Omental fat pad (tissue), 4 donors: ENCODE measurements around the gene MAGEA1. TPM values are rescaled to one million over a fixed set of nuclear protein-coding genes. Genes with fewer than 3 reads are reported as not detected.

Source experiments
- ATAC-seq: fragments of 150-250 bp; one replicate; pipeline ENCODE4 v1.9.1; 2016; ENCODE audit warnings: mild to moderate bottlenecking, moderate library complexity; ENCODE audit not compliant: low FRiP score
- DNase-seq: peaks from one replicate; pipeline ENCODE4 v3.0.0-alpha.2; 2019; ENCODE audit warnings: low spot score
- CTCF ChIP-seq, 3 donors: fragments of 450-650 bp; IDR thresholded peaks; one replicate each; pipeline ENCODE4 v1.5.1; 2016 to 2017; ENCODE audit warnings: antibody characterized with exemption in 3 of 3, mild to moderate bottlenecking in 3 of 3, moderate library complexity in 2 of 3
- total RNA-seq, 4 donors: library from RNA; depleted of rRNA; stranded (reverse); fragments of >200 nt; gene quantifications; one replicate each; pipeline ENCODE4 v1.1.0, GENCODE V29; 2016

MAGEA1 gene
- total RNA-seq, 4 donors from 2014 or later = not detected

- TF ChIP-seq CTCF (IDR thresholded peaks at IDR 0.05) = no peak
- no peak for ATAC-seq
- no peak for DNase-seq
These were observed 2.7 kb downstream of the MAGEA1 start for GRCh38 chrX:153181822-153182221.

GRCh38 chrX:153184787-153185186 lies 5.7 kb downstream of the MAGEA1 start:
- no peak for ATAC-seq
- TF ChIP-seq CTCF (IDR thresholded peaks at IDR 0.05) = no peak
- DNase-seq = no peak

- ATAC-seq (no peak), DNase-seq (no peak)
- no peak for TF ChIP-seq CTCF (IDR thresholded peaks at IDR 0.05)
These were observed 11.3 kb downstream of the MAGEA1 start for GRCh38 chrX:153190381-153190780.

- ATAC-seq = no peak
- no peak for DNase-seq
- no peak for TF ChIP-seq CTCF (IDR thresholded peaks at IDR 0.05)
These were observed 21.4 kb downstream of the MAGEA1 start for GRCh38 chrX:153200462-153200861.

- TF ChIP-seq CTCF (IDR thresholded peaks at IDR 0.05) = no peak
- DNase-seq (no peak), ATAC-seq (no peak)
These were observed 27.5 kb downstream of the MAGEA1 start for GRCh38 chrX:153206425-153207046.

- no peak for TF ChIP-seq CTCF (IDR thresholded peaks at IDR 0.05)
- ATAC-seq = no peak
- no peak for DNase-seq
These were observed 30.3 kb downstream of the MAGEA1 start for GRCh38 chrX:153209347-153209746.

GRCh38 chrX:153214934-153215333 lies 35.9 kb downstream of the MAGEA1 start:
- DNase-seq (no peak), ATAC-seq (no peak)
- no peak for TF ChIP-seq CTCF (IDR thresholded peaks at IDR 0.05)
